ENCODE measurements around the gene RRP7A.
"Not testable (repeated sequence)": the region's sequence is repeated elsewhere in the genome, so short reads cannot be mapped to it uniquely, and the experiment has no call there.

The RRP7A gene

GRCh38 chr22:42492323-42492690 lies 27.3 kb downstream of the RRP7A start:
- H3K4me3 ChIP-seq, result no peak overlapping the region
- H3K27ac ChIP-seq, result no peak overlapping the region
- no peak for TF ChIP-seq CTCF (IDR thresholded peaks at IDR 0.05)
- DNase-seq (ENCODE audit: low spot score), result no peak

GRCh38 chr22:42490243-42490832 lies 29.3 kb downstream of the RRP7A start:
- no peak for TF ChIP-seq CTCF (IDR thresholded peaks at IDR 0.05)
- H3K4me3 ChIP-seq, result no peak overlapping the region
- no peak for DNase-seq (ENCODE audit: low spot score)
- H3K27ac ChIP-seq, result no peak overlapping the region

GRCh38 chr22:42489000-42489399 lies 30.6 kb downstream of the RRP7A start:
- DNase-seq (ENCODE audit: low spot score), result no peak
- no peak overlapping the region for H3K27ac ChIP-seq
- no peak overlapping the region for H3K4me3 ChIP-seq
- no peak for TF ChIP-seq CTCF (IDR thresholded peaks at IDR 0.05)

GRCh38 chr22:42484506-42484905 lies 35.1 kb downstream of the RRP7A start:
- no peak overlapping the region for H3K27ac ChIP-seq
- DNase-seq (ENCODE audit: low spot score), result no peak
- TF ChIP-seq CTCF (IDR thresholded peaks at IDR 0.05), result no peak
- H3K4me3 ChIP-seq, result no peak overlapping the region

GRCh38 chr22:42483610-42484223 lies 35.9 kb downstream of the RRP7A start:
- not testable (repeated sequence) for DNase-seq (ENCODE audit: low spot score); H3K27ac ChIP-seq; H3K4me3 ChIP-seq

GRCh38 chr22:42475122-42475521 lies 44.5 kb downstream of the RRP7A start:
- TF ChIP-seq CTCF (IDR thresholded peaks at IDR 0.05), result no peak
- no peak for DNase-seq (ENCODE audit: low spot score)
- Histone ChIP-seq H3K4me3 (no peak overlapping the region), H3K27ac (no peak overlapping the region)

- Histone ChIP-seq H3K27ac (no peak overlapping the region), H3K4me3 (no peak overlapping the region)
- DNase-seq (ENCODE audit: low spot score), result no peak
- TF ChIP-seq CTCF (IDR thresholded peaks at IDR 0.05), result peak; percentile 37
Observed at GRCh38 chr22:42473484-42474193, 46.0 kb downstream of the RRP7A start.
